IgD-negative memory B cell (primary cell): ENCODE data around the gene ZBTB46. TPM values are rescaled to one million over a fixed set of nuclear protein-coding genes. Genes with fewer than 3 reads are reported as not detected.

Experiments
- H3K27ac Mint-ChIP-seq, 3 donors: one replicate each; pipeline ENCODE4 v1.8.0; 2020 to 2022; ENCODE audit warnings: mild to moderate bottlenecking in 3 of 3, mixed read lengths in 3 of 3, moderate library complexity in 1 of 3
- H3K27me3 Mint-ChIP-seq: one replicate; pipeline ENCODE4 v1.8.0; 2021; ENCODE audit warnings: mixed read lengths
- H3K36me3 Mint-ChIP-seq: one replicate; pipeline ENCODE4 v1.8.0; 2020; ENCODE audit warnings: mild to moderate bottlenecking, mixed read lengths
- H3K4me1 Mint-ChIP-seq, 3 donors: one replicate each; pipeline ENCODE4 v1.8.0; 2020 to 2022; ENCODE audit warnings: mixed read lengths in 3 of 3, mild to moderate bottlenecking in 1 of 3
- H3K4me3 Mint-ChIP-seq, 4 donors: one replicate each; pipeline ENCODE4 v1.8.0; 2020 to 2022; ENCODE audit warnings: mild to moderate bottlenecking in 4 of 4, mixed read lengths in 4 of 4, moderate library complexity in 3 of 4
- H3K9me3 Mint-ChIP-seq, 3 donors: one replicate each; pipeline ENCODE4 v1.8.0; 2020 to 2021; ENCODE audit warnings: mixed read lengths in 3 of 3, mild to moderate bottlenecking in 1 of 3
- polyA plus RNA-seq: library from polyadenylated mRNA; unstranded; fragments of 300-500 nt; fragmentation: Illumina TruSeq; gene quantifications from one replicate; pipeline ENCODE4 v1.2.3, GENCODE V29; 2021

Gene ZBTB46
- polyA plus RNA-seq, 1 donor from 2014 or later = 0.04 TPM

- Mint-ChIP-seq H3K27me3 (peaks cover 14% of the 10 kb centered on the region), H3K36me3 (peaks cover 1% of the 10 kb centered on the region), H3K9me3 (no peaks in the 10 kb centered on the region), H3K4me1 (peaks cover 0 to 3% (median 0%) of the 10 kb centered on the region in 3 donors), H3K27ac (no peak overlapping the region), H3K4me3 (no peak overlapping the region)
These were observed 4.2 kb upstream of the ZBTB46 start for GRCh38 chr20:63835021-63835858.

- peaks cover 1% of the 10 kb centered on the region for H3K36me3 Mint-ChIP-seq
- H3K4me1 Mint-ChIP-seq = peaks cover 6 to 8% (median 8%) of the 10 kb centered on the region in 3 donors
- H3K9me3 Mint-ChIP-seq = no peaks in the 10 kb centered on the region
- H3K27ac Mint-ChIP-seq = no peak overlapping the region
- H3K27me3 Mint-ChIP-seq = peaks cover 21% of the 10 kb centered on the region
- H3K4me3 Mint-ChIP-seq = peak overlapping the region in 2 of 4 donors; percentile 15 to 80
These were observed 3.4 kb upstream of the ZBTB46 start for GRCh38 chr20:63834491-63834880.

- Mint-ChIP-seq H3K27me3 (peaks cover 25% of the 10 kb centered on the region), H3K9me3 (no peaks in the 10 kb centered on the region), H3K4me1 (peaks cover 8 to 10% (median 9%) of the 10 kb centered on the region in 3 donors), H3K36me3 (peaks cover 1% of the 10 kb centered on the region), H3K27ac (no peak overlapping the region), H3K4me3 (peak overlapping the region in 3 of 4 donors; percentile 1 to 80 (median 15))
These were observed 2.9 kb upstream of the ZBTB46 start for GRCh38 chr20:63833776-63834490.

- no peaks in the 10 kb centered on the region for H3K36me3 Mint-ChIP-seq
- no peak overlapping the region for H3K27ac Mint-ChIP-seq
- peaks cover 36% of the 10 kb centered on the region for H3K27me3 Mint-ChIP-seq
- no peaks in the 10 kb centered on the region for H3K9me3 Mint-ChIP-seq
- peak overlapping the region in 2 of 4 donors; percentile 49 to 60 for H3K4me3 Mint-ChIP-seq
- H3K4me1 Mint-ChIP-seq = peaks cover 8 to 9% (median 8%) of the 10 kb centered on the region in 3 donors
These were observed 1.1 kb upstream of the ZBTB46 start for GRCh38 chr20:63831993-63832686.

- Mint-ChIP-seq H3K36me3 (no peaks in the 10 kb centered on the region), H3K27ac (no peak overlapping the region), H3K4me3 (no peak overlapping the region), H3K4me1 (peaks cover 8 to 9% (median 8%) of the 10 kb centered on the region in 3 donors), H3K9me3 (no peaks in the 10 kb centered on the region), H3K27me3 (peaks cover 40% of the 10 kb centered on the region)
These were observed 555 bp upstream of the ZBTB46 start for GRCh38 chr20:63831646-63831992.

- H3K9me3 Mint-ChIP-seq = no peaks in the 10 kb centered on the region
These were observed 874 bp downstream of the ZBTB46 start for GRCh38 chr20:63829945-63830835.

GRCh38 chr20:63829603-63829944 is 1.5 kb downstream of the ZBTB46 start:
- peak overlapping the region; percentile 83 to 91 (median 87) for H3K4me3 Mint-ChIP-seq
- peaks cover 48% of the 10 kb centered on the region for H3K27me3 Mint-ChIP-seq
- peak overlapping the region in 2 of 3 donors; percentile 16 to 39 for H3K27ac Mint-ChIP-seq
- no peaks in the 10 kb centered on the region for H3K9me3 Mint-ChIP-seq
- peaks cover 8 to 9% (median 8%) of the 10 kb centered on the region in 3 donors for H3K4me1 Mint-ChIP-seq
- H3K36me3 Mint-ChIP-seq = no peaks in the 10 kb centered on the region

More at GRCh38 chr20:63829945-63830835, 874 bp downstream of the ZBTB46 start:
- H3K27ac Mint-ChIP-seq = peak overlapping the region in 2 of 3 donors; percentile 16 to 39
- H3K4me1 Mint-ChIP-seq = peaks cover 8 to 9% (median 8%) of the 10 kb centered on the region in 3 donors
- H3K36me3 Mint-ChIP-seq = no peaks in the 10 kb centered on the region
- peak overlapping the region; percentile 83 to 91 (median 87) for H3K4me3 Mint-ChIP-seq
- peaks cover 48% of the 10 kb centered on the region for H3K27me3 Mint-ChIP-seq

- peaks cover 48% of the 10 kb centered on the region for H3K27me3 Mint-ChIP-seq
These were observed 2.1 kb downstream of the ZBTB46 start for GRCh38 chr20:63828951-63829350.

GRCh38 chr20:63828545-63828944 is 2.5 kb downstream of the ZBTB46 start:
- H3K36me3 Mint-ChIP-seq = no peaks in the 10 kb centered on the region
- peaks cover 47% of the 10 kb centered on the region for H3K27me3 Mint-ChIP-seq
- peak overlapping the region in 1 of 3 donors; percentile 69 for H3K27ac Mint-ChIP-seq
- H3K9me3 Mint-ChIP-seq = no peaks in the 10 kb centered on the region
- peak overlapping the region in 1 of 4 donors; percentile 53 for H3K4me3 Mint-ChIP-seq
- H3K4me1 Mint-ChIP-seq = peaks cover 8 to 9% (median 8%) of the 10 kb centered on the region in 3 donors

More at GRCh38 chr20:63828951-63829350, 2.1 kb downstream of the ZBTB46 start:
- Mint-ChIP-seq H3K36me3 (no peaks in the 10 kb centered on the region), H3K27ac (peak overlapping the region in 1 of 3 donors; percentile 69), H3K4me3 (peak overlapping the region in 3 of 4 donors; percentile 25 to 53 (median 45)), H3K9me3 (no peaks in the 10 kb centered on the region), H3K4me1 (peaks cover 8 to 9% (median 8%) of the 10 kb centered on the region in 3 donors)

- Mint-ChIP-seq H3K9me3 (no peaks in the 10 kb centered on the region), H3K36me3 (no peaks in the 10 kb centered on the region), H3K4me3 (peak overlapping the region in 1 of 4 donors; percentile 50), H3K27ac (no peak overlapping the region), H3K4me1 (peaks cover 8 to 9% (median 8%) of the 10 kb centered on the region in 3 donors), H3K27me3 (peaks cover 46% of the 10 kb centered on the region)
These were observed 2.9 kb downstream of the ZBTB46 start for GRCh38 chr20:63828124-63828523.

GRCh38 chr20:63826753-63827152 is 4.3 kb downstream of the ZBTB46 start:
- Mint-ChIP-seq H3K9me3 (no peaks in the 10 kb centered on the region), H3K27me3 (peaks cover 47% of the 10 kb centered on the region), H3K27ac (no peak overlapping the region), H3K4me3 (peak overlapping the region in 1 of 4 donors; percentile 32), H3K36me3 (no peaks in the 10 kb centered on the region), H3K4me1 (peaks cover 8 to 10% (median 9%) of the 10 kb centered on the region in 3 donors)

- Mint-ChIP-seq H3K27ac (no peak overlapping the region), H3K4me1 (peaks cover 8 to 11% (median 9%) of the 10 kb centered on the region in 3 donors), H3K9me3 (no peaks in the 10 kb centered on the region), H3K27me3 (peaks cover 49% of the 10 kb centered on the region), H3K36me3 (no peaks in the 10 kb centered on the region), H3K4me3 (no peak overlapping the region)
These were observed 5.5 kb downstream of the ZBTB46 start for GRCh38 chr20:63825331-63826118.

- H3K27me3 Mint-ChIP-seq = peaks cover 36% of the 10 kb centered on the region
- H3K4me1 Mint-ChIP-seq = peaks cover 0 to 5% (median 1%) of the 10 kb centered on the region in 3 donors
- H3K4me3 Mint-ChIP-seq = no peak overlapping the region
- H3K9me3 Mint-ChIP-seq = no peaks in the 10 kb centered on the region
- H3K36me3 Mint-ChIP-seq = no peaks in the 10 kb centered on the region
- no peak overlapping the region for H3K27ac Mint-ChIP-seq
These were observed 7.3 kb downstream of the ZBTB46 start for GRCh38 chr20:63823691-63824311.
